RCC 7860 (cell line): ENCODE measurements around the gene TPSAB1.

Experiments
- DNase-seq: peaks from one replicate; pipeline ENCODE4 v3.0.0-alpha.2; 2015; ENCODE audit warnings: low spot score
- FAIRE-seq: peaks from 2 replicates; lab custom pipeline; 2012; peaks lifted over from hg19 to GRCh38; lab: Jason Lieb, UNC

The TPSAB1 gene

GRCh38 chr16:1279945-1280589 lies 39.6 kb downstream of the TPSAB1 start:
- no peak for DNase-seq
- FAIRE-seq, result no peak

GRCh38 chr16:1280783-1281182 lies 40.3 kb downstream of the TPSAB1 start:
- FAIRE-seq, result no peak
- no peak for DNase-seq

- DNase-seq (no peak), FAIRE-seq (no peak)
These were observed 41.0 kb downstream of the TPSAB1 start for GRCh38 chr16:1281517-1281916.

DNA sequence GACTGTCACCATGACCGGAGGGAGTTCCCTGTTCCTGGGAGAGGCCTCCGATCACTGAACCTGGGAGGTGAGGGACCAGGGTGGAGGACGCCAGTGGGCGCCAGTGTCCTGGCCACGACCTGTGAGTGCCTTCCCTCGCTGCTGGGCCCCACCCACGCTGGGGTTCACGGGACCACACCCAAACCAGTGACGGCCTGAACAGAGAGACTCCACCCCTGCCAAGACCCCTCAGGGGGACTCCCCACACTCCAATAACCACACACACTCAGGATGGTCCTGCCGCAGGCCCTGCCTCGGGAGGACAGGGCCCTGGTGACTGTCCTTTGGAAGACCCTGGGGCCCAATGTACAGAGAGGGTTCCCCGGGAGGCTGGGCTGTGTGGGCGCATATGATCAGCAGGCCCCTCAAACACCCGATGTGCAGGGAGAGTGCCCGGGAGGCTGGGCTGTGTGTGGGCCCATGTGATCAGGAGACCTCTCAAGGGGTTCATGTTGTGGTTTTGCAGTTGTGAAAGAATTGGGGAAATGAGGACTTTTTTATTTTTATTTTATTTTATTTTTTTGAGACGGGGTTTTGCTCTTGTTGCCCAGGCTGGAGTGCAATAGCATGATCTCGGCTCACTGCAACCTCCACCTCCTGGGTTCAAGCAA lies 41.9 kb downstream of the TPSAB1 start:
- no peak for DNase-seq

GRCh38 chr16:1283296-1283695 lies 42.8 kb downstream of the TPSAB1 start:
- FAIRE-seq (no peak), DNase-seq (no peak)

More for the DNA sequence above, 41.9 kb downstream of the TPSAB1 start:
- no peak for FAIRE-seq

GRCh38 chr16:1283996-1284616 lies 43.6 kb downstream of the TPSAB1 start:
- FAIRE-seq (no peak), DNase-seq (no peak)

GRCh38 chr16:1285669-1286512 lies 45.4 kb downstream of the TPSAB1 start:
- FAIRE-seq, result no peak

GRCh38 chr16:1286513-1287094 lies 46.1 kb downstream of the TPSAB1 start:
- DNase-seq (no peak), FAIRE-seq (no peak)

More at GRCh38 chr16:1285669-1286512, 45.4 kb downstream of the TPSAB1 start:
- no peak for DNase-seq

DNA sequence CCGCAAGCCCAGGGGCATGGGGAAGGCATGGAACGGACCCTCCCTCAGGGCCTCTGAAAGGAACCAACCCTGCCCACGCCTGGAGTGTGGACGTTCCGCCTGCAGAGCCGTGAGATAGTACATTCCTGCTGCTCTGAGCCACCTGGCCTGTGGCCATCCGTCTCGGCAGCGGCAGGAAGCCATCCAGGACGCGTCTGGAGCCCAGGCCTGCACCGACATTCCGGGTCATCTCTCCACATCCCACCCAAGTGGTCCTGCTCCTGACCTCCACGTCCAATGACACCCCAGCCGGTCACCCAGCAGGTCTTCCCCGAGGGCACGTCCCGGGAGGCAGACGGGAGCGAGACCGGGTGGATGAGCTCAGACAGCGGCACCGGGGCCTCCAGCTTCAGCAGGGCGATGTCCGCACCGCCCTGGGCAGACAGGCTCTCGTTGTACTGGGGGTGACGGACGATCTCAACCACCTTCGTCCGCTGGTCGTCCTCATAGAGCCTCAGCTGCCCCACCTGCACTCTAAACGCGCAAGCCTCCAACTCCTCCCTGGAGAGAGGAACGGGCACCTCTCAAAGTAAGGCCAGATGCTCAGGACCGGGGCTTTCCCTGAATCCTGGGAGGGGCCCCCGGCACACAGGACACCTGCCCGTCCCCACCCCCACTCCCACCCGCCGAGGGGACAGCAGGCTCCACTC lies 47.6 kb downstream of the TPSAB1 start:
- DNase-seq (no peak), FAIRE-seq (no peak)

DNA sequence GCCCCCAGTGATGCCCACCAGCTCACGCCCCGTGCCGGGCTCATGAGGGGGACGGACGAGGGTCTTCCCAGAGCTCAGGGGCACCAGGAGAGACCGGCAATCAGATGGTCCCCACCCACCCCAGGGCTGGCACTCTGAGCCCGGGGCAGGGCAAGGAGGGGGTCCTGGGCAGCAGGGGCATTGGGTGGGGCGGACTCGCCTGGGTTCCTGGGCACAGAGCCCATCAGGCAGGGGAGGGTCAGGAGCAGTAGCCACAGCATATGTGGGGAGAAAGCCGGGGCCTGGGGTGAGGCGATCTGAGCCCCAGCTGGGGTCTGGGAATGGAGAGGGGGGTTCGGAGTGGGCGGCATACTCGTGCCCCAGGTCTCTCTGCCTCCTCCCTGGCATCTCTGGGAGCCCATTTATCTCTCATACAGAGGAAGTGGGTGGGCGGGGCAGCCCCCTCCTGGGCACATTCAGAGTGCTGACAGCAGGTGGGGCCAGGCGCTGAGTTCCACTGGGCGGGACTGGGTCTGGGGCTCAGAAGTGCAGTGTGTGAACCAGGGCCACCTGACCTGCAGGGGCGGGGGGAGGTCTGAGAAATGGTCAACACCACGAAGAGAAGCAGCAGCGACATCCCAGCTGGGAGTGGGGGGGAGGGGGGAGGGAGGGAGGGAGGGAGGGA lies 48.4 kb downstream of the TPSAB1 start:
- no peak for DNase-seq
- FAIRE-seq, result no peak

GRCh38 chr16:1289477-1289866 lies 49.0 kb downstream of the TPSAB1 start:
- no peak for FAIRE-seq
- no peak for DNase-seq

DNA sequence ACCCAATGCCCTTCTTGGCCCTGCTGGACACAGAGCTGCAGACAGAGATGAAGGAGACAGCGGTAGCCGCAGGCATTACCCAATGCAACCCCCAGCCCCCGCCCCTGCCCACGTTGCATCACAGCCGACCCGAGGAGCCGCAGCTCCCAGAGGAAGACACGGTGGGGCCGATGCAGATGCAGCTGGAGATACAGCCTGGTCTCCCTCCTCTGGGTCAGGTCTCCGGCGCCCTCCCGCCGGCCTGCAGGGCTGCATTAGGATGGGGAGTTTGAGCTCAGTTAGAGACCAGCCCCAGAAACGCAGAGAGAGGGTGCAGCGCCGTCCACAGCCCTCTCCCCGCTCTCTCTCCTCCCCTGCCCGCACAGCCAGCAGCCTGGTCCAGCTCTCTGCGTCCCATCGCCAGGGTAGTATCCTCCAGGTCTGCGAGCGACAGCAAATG lies 49.6 kb downstream of the TPSAB1 start:
- no peak for FAIRE-seq

GRCh38 chr16:1290860-1291575 lies 50.5 kb downstream of the TPSAB1 start:
- DNase-seq, result no peak
- FAIRE-seq, result no peak

More for the DNA sequence above, 49.6 kb downstream of the TPSAB1 start:
- no peak for DNase-seq

DNA sequence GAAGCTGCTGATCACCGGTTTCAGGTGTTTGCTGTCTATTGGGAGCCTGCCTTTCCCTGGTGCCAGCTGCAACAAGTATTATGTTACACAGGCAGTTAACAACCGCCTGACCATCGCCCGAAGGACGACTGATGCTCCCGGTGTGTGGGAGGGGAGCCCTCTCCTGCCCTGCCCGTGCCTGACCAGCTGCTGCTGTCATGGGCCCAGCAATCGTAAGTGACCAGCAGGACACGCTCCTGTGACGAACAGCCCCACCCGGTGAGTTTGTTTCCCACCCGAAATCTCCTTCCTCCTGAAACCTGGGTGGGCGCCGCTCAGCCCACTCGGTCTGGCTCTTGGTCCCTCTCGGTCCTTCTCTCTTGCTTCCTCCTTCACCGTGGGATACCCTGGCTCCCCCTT lies 51.1 kb downstream of the TPSAB1 start:
- no peak for DNase-seq
- no peak for FAIRE-seq
